Measurements from ENCODE around the gene AK8. TPM values are rescaled to one million over a fixed set of nuclear protein-coding genes. Genes with fewer than 3 reads are reported as not detected.

AK8 gene
- polyA plus RNA-seq, 3 donors = 0.08 TPM; not detected in 2

- H3K4me3 Mint-ChIP-seq = no peak overlapping the region
- Histone ChIP-seq H3K79me2 (ENCODE audit: insufficient read depth, low read length) (no peaks in the 10 kb centered on the region), H3K4me1 (ENCODE audit: control insufficient read depth in 1 of 2, insufficient read depth in 2 of 2, low read length in 2 of 2) (peaks cover 12 to 21% of the 10 kb centered on the region in 2 donors), H3K9ac (ENCODE audit: insufficient read depth, low read length, poor library complexity, severe bottlenecking) (no peak overlapping the region), H3K4me3 (replicated peaks in 1 of 3; ENCODE audit: low read depth in 2 of 3, low read length in 3 of 3) (no peak overlapping the region), H3K27ac (ENCODE audit: low read depth in 1 of 2, low read length in 2 of 2) (no peak overlapping the region), H3K4me2 (replicated peaks; ENCODE audit: extremely low read depth, low read length, poor library complexity, severe bottlenecking) (no peak overlapping the region), H3K27me3 (ENCODE audit: control insufficient read depth in 2 of 2, insufficient read depth in 2 of 2, low read length in 2 of 2) (peaks cover 0 to 2% of the 10 kb centered on the region in 2 donors), H3K9me3 (replicated peaks in 1 of 2; ENCODE audit: control insufficient read depth in 1 of 2, insufficient read depth in 1 of 2, low read length in 2 of 2) (no peaks in the 10 kb centered on the region), H2AFZ (ENCODE audit: insufficient read depth, low read depth, low read length, poor library complexity, severe bottlenecking) (no peak overlapping the region), H4K20me1 (ENCODE audit: insufficient read depth, low read length) (no peaks in the 10 kb centered on the region), H3K36me3 (replicated peaks in 1 of 2; ENCODE audit: control insufficient read depth in 1 of 2, insufficient read depth in 2 of 2, low read length in 2 of 2) (no peaks in the 10 kb centered on the region)
- peaks cover 3 to 7% (median 4%) of the 10 kb centered on the region in 3 donors for H3K27me3 Mint-ChIP-seq (ENCODE audit: low read depth in 3 of 3)
- 97% methylated on average over 5 of the region's 6 CpGs for WGBS (ENCODE audit: insufficient coverage)
- no peak overlapping the region for H3K27ac Mint-ChIP-seq
- DNase-seq = no peak
- H3K36me3 Mint-ChIP-seq = no peaks in the 10 kb centered on the region
- TF ChIP-seq CTCF (IDR thresholded peaks at IDR 0.05) = no peak
- intact Hi-C loops (cut with micrococcal nuclease) = no loop called here
- peaks cover 0 to 1% (median 0%) of the 10 kb centered on the region in 7 donors for H3K9me3 Mint-ChIP-seq
- peaks cover 12% of the 10 kb centered on the region for H3K4me1 Mint-ChIP-seq
Observed at GRCh38 chr9:132882616-132883015, 4.5 kb upstream of the AK8 start.

GRCh38 chr9:132881826-132882225 lies 3.7 kb upstream of the AK8 start:
- Histone ChIP-seq H3K27ac (ENCODE audit: low read depth in 1 of 2, low read length in 2 of 2) (no peak overlapping the region), H3K4me1 (ENCODE audit: control insufficient read depth in 1 of 2, insufficient read depth in 2 of 2, low read length in 2 of 2) (peaks cover 13 to 25% of the 10 kb centered on the region in 2 donors), H3K9me3 (replicated peaks in 1 of 2; ENCODE audit: control insufficient read depth in 1 of 2, insufficient read depth in 1 of 2, low read length in 2 of 2) (no peaks in the 10 kb centered on the region), H3K27me3 (ENCODE audit: control insufficient read depth in 2 of 2, insufficient read depth in 2 of 2, low read length in 2 of 2) (peaks cover 0 to 9% of the 10 kb centered on the region in 2 donors), H3K4me3 (replicated peaks in 1 of 3; ENCODE audit: low read depth in 2 of 3, low read length in 3 of 3) (no peak overlapping the region), H2AFZ (ENCODE audit: insufficient read depth, low read depth, low read length, poor library complexity, severe bottlenecking) (no peak overlapping the region), H3K4me2 (replicated peaks; ENCODE audit: extremely low read depth, low read length, poor library complexity, severe bottlenecking) (no peak overlapping the region), H4K20me1 (ENCODE audit: insufficient read depth, low read length) (no peaks in the 10 kb centered on the region), H3K79me2 (ENCODE audit: insufficient read depth, low read length) (no peaks in the 10 kb centered on the region), H3K36me3 (replicated peaks in 1 of 2; ENCODE audit: control insufficient read depth in 1 of 2, insufficient read depth in 2 of 2, low read length in 2 of 2) (no peaks in the 10 kb centered on the region), H3K9ac (ENCODE audit: insufficient read depth, low read length, poor library complexity, severe bottlenecking) (no peak overlapping the region)
- H3K4me1 Mint-ChIP-seq = peaks cover 15% of the 10 kb centered on the region
- intact Hi-C loops (cut with micrococcal nuclease) = no loop called here
- peaks cover 0 to 1% (median 0%) of the 10 kb centered on the region in 7 donors for H3K9me3 Mint-ChIP-seq
- H3K4me3 Mint-ChIP-seq = no peak overlapping the region
- no peaks in the 10 kb centered on the region for H3K36me3 Mint-ChIP-seq
- 3% methylated on average over 6 of the region's 6 CpGs for WGBS (ENCODE audit: insufficient coverage)
- DNase-seq = no peak
- no peak for TF ChIP-seq CTCF (IDR thresholded peaks at IDR 0.05)
- H3K27ac Mint-ChIP-seq = no peak overlapping the region
- H3K27me3 Mint-ChIP-seq (ENCODE audit: low read depth in 3 of 3) = peaks cover 10 to 14% (median 12%) of the 10 kb centered on the region in 3 donors
